Camera-type eye (tissue), 1 donor: ENCODE results near the gene KATNA1. TPM values are rescaled to one million over a fixed set of nuclear protein-coding genes. Genes with fewer than 3 reads are reported as not detected.

Experiments used
- total RNA-seq: library from RNA; depleted of rRNA; stranded (reverse); fragments of >200 nt; gene quantifications from one replicate; pipeline ENCODE4 v1.2.3, GENCODE V29; 2014

The KATNA1 gene
- total RNA-seq, result 31.0 TPM

GRCh38 chr6:149648148-149649145 lies at the start of gene KATNA1:
Gene KATNA1 (minus strand): TSS chr6:149648714. CDS start chr6:149638547, 10,167 bp downstream.

GRCh38 chr6:149565527-149566409 lies 82.7 kb downstream of the KATNA1 start, which contains the start of gene GINM1:
Gene GINM1 (plus strand): TSS chr6:149566375. CDS start chr6:149566415, 40 bp downstream.

GRCh38 chr6:149545754-149546471 lies 102.6 kb downstream of the KATNA1 start, which contains the start of gene PPIL4:
Gene PPIL4 (minus strand): TSS chr6:149546043. CDS start chr6:149546005, 38 bp downstream.

Other genes with a start within 250 kb of the KATNA1 start
- 16.1 TPM for gene SUMO4, start 248.5 kb downstream of the KATNA1 start, total RNA-seq
- gene ZC3H12D, start 163.7 kb downstream of the KATNA1 start, total RNA-seq, result 1.0 TPM
- 64.5 TPM for gene PPIL4, start 102.7 kb downstream of the KATNA1 start, total RNA-seq
- gene GINM1, start 82.3 kb downstream of the KATNA1 start, total RNA-seq, result 55.9 TPM
- 52.7 TPM for gene LATS1, start 69.4 kb upstream of the KATNA1 start, total RNA-seq
- 41.5 TPM for gene NUP43, start 97.8 kb upstream of the KATNA1 start, total RNA-seq
- 121 TPM for gene PCMT1, start 101.0 kb upstream of the KATNA1 start, total RNA-seq
- gene LRP11, start 215.6 kb upstream of the KATNA1 start, total RNA-seq, result 39.4 TPM
- gene RAET1E, start 249.4 kb upstream of the KATNA1 start, total RNA-seq, result 0.22 TPM